H9 (cell line): ENCODE results near the gene ABCD4. TPM values are rescaled to one million over a fixed set of nuclear protein-coding genes. Genes with fewer than 3 reads are reported as not detected.
A peak's percentile ranks its signal among the peaks of the same experiment; 100 is the strongest.

ENCODE experiments used
- DNase-seq: peaks from one replicate; pipeline ENCODE4 v3.0.0-alpha.2; 2017
- H2AFZ ChIP-seq: one replicate; pipeline ENCODE4 v1.6.1; 2013; ENCODE audit warnings: mild to moderate bottlenecking, low read length, control low read depth, moderate library complexity
- H2AK5ac ChIP-seq: 2 replicates; pipeline ENCODE4 v1.6.1; 2013; ENCODE audit warnings: low read length, control low read depth, mixed read lengths; ENCODE audit not compliant: insufficient read length
- H2BK120ac ChIP-seq: one replicate; pipeline ENCODE4 v1.6.1; 2013; ENCODE audit warnings: low read depth, mild to moderate bottlenecking, low read length, control low read depth, inconsistent platforms; ENCODE audit not compliant: poor library complexity, severe bottlenecking
- H2BK12ac ChIP-seq: 2 replicates; pipeline ENCODE4 v1.6.1; 2013; ENCODE audit warnings: low read length, control low read depth, mixed read lengths, low read depth; ENCODE audit not compliant: insufficient read length
- H2BK15ac ChIP-seq: 2 replicates; pipeline ENCODE4 v1.6.1; 2013; ENCODE audit warnings: low read depth, low read length, control low read depth
- H2BK20ac ChIP-seq: one replicate; pipeline ENCODE4 v1.6.1; 2013; ENCODE audit warnings: low read depth, mild to moderate bottlenecking, low read length, control low read depth, inconsistent platforms; ENCODE audit not compliant: poor library complexity, severe bottlenecking
- H2BK5ac ChIP-seq: 2 replicates; pipeline ENCODE4 v1.6.1; 2013; ENCODE audit warnings: low read length, control low read depth, mixed read lengths; ENCODE audit not compliant: insufficient read length
- H3K14ac ChIP-seq: 2 replicates; pipeline ENCODE4 v1.6.1; 2013; ENCODE audit warnings: low read length, control low read depth; ENCODE audit not compliant: insufficient read depth
- H3K18ac ChIP-seq: 2 replicates; pipeline ENCODE4 v1.6.1; 2013; ENCODE audit warnings: low read depth, mild to moderate bottlenecking, mixed read lengths, low read length, control low read depth; ENCODE audit not compliant: insufficient read length
- H3K23ac ChIP-seq: 2 replicates; pipeline ENCODE4 v1.6.1; 2013; ENCODE audit warnings: low read length, control low read depth, mixed read lengths, low read depth; ENCODE audit not compliant: insufficient read length
- H3K23me2 ChIP-seq: 2 replicates; pipeline ENCODE4 v1.6.1; 2013; ENCODE audit warnings: low read depth, mild to moderate bottlenecking, mixed read lengths, low read length, control low read depth; ENCODE audit not compliant: insufficient read length, poor library complexity, severe bottlenecking
- H3K27ac ChIP-seq: 2 replicates; pipeline ENCODE4 v1.5.1; 2013; ENCODE audit warnings: low read length, control low read depth, mixed read lengths, low read depth; ENCODE audit not compliant: insufficient read length
- H3K27me3 ChIP-seq: 2 replicates; pipeline ENCODE4 v1.6.1; 2013; ENCODE audit warnings: low read length, control low read depth, inconsistent platforms; ENCODE audit not compliant: insufficient read depth
- H3K4ac ChIP-seq: 2 replicates; pipeline ENCODE4 v1.6.1; 2013; ENCODE audit warnings: low read depth, mild to moderate bottlenecking, control low read depth, inconsistent platforms, low read length, moderate library complexity
- H3K4me1 ChIP-seq: 2 replicates; pipeline ENCODE4 v1.6.1; 2013; ENCODE audit warnings: low read length, control low read depth, inconsistent platforms; ENCODE audit not compliant: insufficient read depth
- H3K4me2 ChIP-seq: 2 replicates; pipeline ENCODE4 v1.6.1; 2013; ENCODE audit warnings: low read length, control low read depth, mixed read lengths; ENCODE audit not compliant: insufficient read length, insufficient read depth
- H3K56ac ChIP-seq: 2 replicates; pipeline ENCODE4 v1.6.1; 2013; ENCODE audit warnings: low read depth, mild to moderate bottlenecking, mixed read lengths, low read length, control low read depth; ENCODE audit not compliant: insufficient read length
- H3K79me1 ChIP-seq: 2 replicates; pipeline ENCODE4 v1.6.1; 2013; ENCODE audit warnings: low read depth, mild to moderate bottlenecking, moderate library complexity, low read length, control low read depth, inconsistent platforms; ENCODE audit not compliant: insufficient read depth, poor library complexity, severe bottlenecking
- H3K79me2 ChIP-seq: 2 replicates; pipeline ENCODE4 v1.6.1; 2013; ENCODE audit warnings: low read length, control low read depth, inconsistent platforms; ENCODE audit not compliant: insufficient read depth
- H3K9ac ChIP-seq: 2 replicates; pipeline ENCODE4 v1.6.1; 2013; ENCODE audit warnings: low read length, control low read depth, mixed read lengths; ENCODE audit not compliant: insufficient read length; ENCODE audit errors: extremely low read depth
- H3K9me3 ChIP-seq: one replicate; pipeline ENCODE4 v1.6.1; 2013; ENCODE audit warnings: low read depth, low read length, inconsistent platforms; ENCODE audit not compliant: control insufficient read depth
- H3T11ph ChIP-seq: one replicate; pipeline ENCODE4 v1.6.1; 2013; ENCODE audit warnings: mild to moderate bottlenecking, low read length, control low read depth, inconsistent platforms
- H4K20me1 ChIP-seq: one replicate; pipeline ENCODE4 v1.6.1; 2013; ENCODE audit not compliant: control insufficient read depth, insufficient read length, insufficient read depth
- H4K5ac ChIP-seq: 2 replicates; pipeline ENCODE4 v1.6.1; 2013; ENCODE audit warnings: low read depth, mild to moderate bottlenecking, mixed read lengths, low read length, control low read depth; ENCODE audit not compliant: insufficient read length
- H4K8ac ChIP-seq: replicated peaks from 2 replicates; pipeline ENCODE4 v1.6.1; 2013; ENCODE audit warnings: low read length, control low read depth, mixed read lengths, low read depth; ENCODE audit not compliant: insufficient read length
- H4K91ac ChIP-seq: 2 replicates; pipeline ENCODE4 v1.6.1; 2013; ENCODE audit warnings: low read depth, mild to moderate bottlenecking, moderate library complexity, mixed read lengths, low read length, control low read depth; ENCODE audit not compliant: insufficient read length
- H3K27ac Mint-ChIP-seq, 3 experiments: 2 replicates in 2 of 3; 3 replicates in 1 of 3; pipeline ENCODE4 v1.8.0; 2020 to 2021; ENCODE audit warnings: mixed read lengths in 3 of 3, mild to moderate bottlenecking in 1 of 3, moderate library complexity in 1 of 3
- H3K27me3 Mint-ChIP-seq: 2 replicates; pipeline ENCODE4 v1.8.0; 2021; ENCODE audit warnings: low read depth, mild to moderate bottlenecking, moderate library complexity, mixed read lengths
- H3K36me3 Mint-ChIP-seq, 3 experiments: 2 replicates in 2 of 3; 3 replicates in 1 of 3; pipeline ENCODE4 v1.8.0; 2020 to 2021; ENCODE audit warnings: low read depth in 3 of 3, mixed read lengths in 3 of 3; ENCODE audit not compliant: insufficient read depth in 1 of 3
- H3K4me1 Mint-ChIP-seq, 2 experiments: 2 replicates each; pipeline ENCODE4 v1.8.0; 2020; ENCODE audit warnings: mixed read lengths in 2 of 2
- H3K4me3 Mint-ChIP-seq, 2 experiments: 2 replicates in 1 of 2; 3 replicates in 1 of 2; pipeline ENCODE4 v1.8.0; 2020 to 2021; ENCODE audit warnings: mild to moderate bottlenecking in 2 of 2, mixed read lengths in 2 of 2, moderate library complexity in 1 of 2
- H3K9me3 Mint-ChIP-seq, 2 experiments: 2 replicates in 1 of 2; 3 replicates in 1 of 2; pipeline ENCODE4 v1.8.0; 2020; ENCODE audit warnings: mild to moderate bottlenecking in 2 of 2, mixed read lengths in 2 of 2, moderate library complexity in 1 of 2
- CTCF ChIP-seq: fragments of 200-600 bp; sonication (generic); conservative IDR thresholded peaks from 3 replicates; pipeline ENCODE4 v1.8.0; 2021; ENCODE audit warnings: antibody characterized with exemption, mild to moderate bottlenecking
- WGBS: extraction: QIAGEN DNeasy Blood & Tissue Kit; methylation state at CpG from one replicate; pipeline ENCODE4 v1.1.7; 2013; ENCODE audit warnings: missing lambda C conversion rate, low lambda C conversion rate, mixed read lengths; ENCODE audit not compliant: insufficient read length; ENCODE audit errors: extremely low coverage; 5-methylcytosine and 5-hydroxymethylcytosine counted together
- total RNA-seq: library from RNA; stranded (reverse); gene quantifications from 2 replicates; pipeline ENCODE4 v1.2.1, GENCODE V29; 2021

The ABCD4 gene
- total RNA-seq, 1 experiment from 2014 or later = 80.9 TPM

- Mint-ChIP-seq H3K9me3 (no peaks in the 10 kb centered on the region; a peak in 1 of 5 replicates), H3K27ac (no peak overlapping the region), H3K36me3 (no peaks in the 10 kb centered on the region), H3K27me3 (peaks cover 56% of the 10 kb centered on the region), H3K4me1 (0 out of 4 replicates have a peak, but pooled peaks cover 0 to 3% of the 10 kb centered on the region in 2 experiments), H3K4me3 (peak overlapping the region; percentile 71 to 89)
- H2BK15ac ChIP-seq = no peak overlapping the region
- H3K18ac ChIP-seq = no peak overlapping the region
- H3K4me1 ChIP-seq = no peaks in the 10 kb centered on the region
- no peak overlapping the region for H2BK12ac ChIP-seq
- no peaks in the 10 kb centered on the region for H3K79me2 ChIP-seq
- no peak overlapping the region for H4K8ac ChIP-seq
- H2BK120ac ChIP-seq = no peak overlapping the region
- H2AFZ ChIP-seq = no peak overlapping the region
- no peak overlapping the region for H2AK5ac ChIP-seq
- peak overlapping the region; percentile 68 for H3K4me2 ChIP-seq
- H4K20me1 ChIP-seq = no peaks in the 10 kb centered on the region
- H3K9ac ChIP-seq = no peak overlapping the region
- no peak for DNase-seq
- H3K4ac ChIP-seq = no peak overlapping the region
- H4K91ac ChIP-seq = no peak overlapping the region
- H3K23ac ChIP-seq = no peak overlapping the region
- H3K27ac ChIP-seq = no peak overlapping the region
- H3T11ph ChIP-seq = no peak overlapping the region
- no peak overlapping the region for H3K14ac ChIP-seq
- no peaks in the 10 kb centered on the region for H3K79me1 ChIP-seq
- no peak overlapping the region for H2BK5ac ChIP-seq
- no peak for TF ChIP-seq CTCF
- H3K9me3 ChIP-seq = no peaks in the 10 kb centered on the region
- H2BK20ac ChIP-seq = no peak overlapping the region
- H3K27me3 ChIP-seq = peaks cover 12% of the 10 kb centered on the region; the same call in 1 of the 2 replicates
- WGBS = no CpG with 5 or more reads among the region's 56 CpGs
- no peak overlapping the region for H4K5ac ChIP-seq
- H3K23me2 ChIP-seq = peaks cover 9% of the 10 kb centered on the region
- no peak overlapping the region for H3K56ac ChIP-seq
Measured at GRCh38 chr14:74257941-74258763, 44.6 kb downstream of the ABCD4 start.
